ENCODE measurements around the gene CTLA4. TPM values are rescaled to one million over a fixed set of nuclear protein-coding genes. Genes with fewer than 3 reads are reported as not detected.

Gene CTLA4
- total RNA-seq, 1 donor from 2014 or later: not detected

DNA sequence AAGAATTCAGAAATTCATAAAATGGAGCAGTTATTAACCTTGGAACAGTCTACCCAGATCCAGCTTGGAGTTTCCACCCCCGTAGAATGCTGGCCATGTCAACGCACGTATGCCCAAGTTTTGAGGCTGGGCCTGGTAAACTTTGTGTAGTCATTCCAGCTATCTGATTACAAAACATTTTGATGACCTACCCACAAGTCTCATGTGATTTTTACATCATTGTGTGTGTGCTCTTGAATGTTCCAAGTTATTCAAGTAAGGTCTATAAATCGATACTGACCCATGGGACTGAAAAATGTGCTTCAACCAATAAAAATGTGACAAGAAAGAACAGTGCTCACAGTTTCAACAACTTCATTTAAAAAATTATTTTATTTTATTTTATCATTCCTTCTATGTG is 36.5 kb downstream of the CTLA4 start:
- no peaks in the 10 kb centered on the region for H3K27me3 ChIP-seq (ENCODE audit: control insufficient read depth in 3 of 3, insufficient read depth in 3 of 3, low read length in 3 of 3)
- H3K4me1 ChIP-seq (ENCODE audit: control insufficient read depth in 3 of 3, insufficient read depth in 3 of 3, low read length in 3 of 3): peaks cover 8 to 11% (median 10%) of the 10 kb centered on the region in 3 donors
- H3K36me3 ChIP-seq (ENCODE audit: control insufficient read depth in 3 of 3, insufficient read depth in 3 of 3, low read length in 3 of 3): no peaks in the 10 kb centered on the region
- H3K27ac ChIP-seq (ENCODE audit: low read depth, low read length): no peak overlapping the region
- no peak overlapping the region for H3K9ac ChIP-seq (ENCODE audit: low read depth in 1 of 3, low read length in 3 of 3)
- peaks cover 0 to 6% (median 4%) of the 10 kb centered on the region in 3 donors for H3K9me3 ChIP-seq (ENCODE audit: control insufficient read depth in 3 of 3, low read length in 3 of 3)
- H3K4me3 ChIP-seq (ENCODE audit: low read length in 3 of 3): no peak overlapping the region

GRCh38 chr2:203905656-203906055 is 38.1 kb downstream of the CTLA4 start:
- peaks cover 0 to 6% (median 4%) of the 10 kb centered on the region in 3 donors for H3K9me3 ChIP-seq (ENCODE audit: control insufficient read depth in 3 of 3, low read length in 3 of 3)
- no peak overlapping the region for H3K4me3 ChIP-seq (ENCODE audit: low read length in 3 of 3)
- no peak overlapping the region for H3K9ac ChIP-seq (ENCODE audit: low read depth in 1 of 3, low read length in 3 of 3)
- H3K27ac ChIP-seq (ENCODE audit: low read depth, low read length): no peak overlapping the region
- H3K27me3 ChIP-seq (ENCODE audit: control insufficient read depth in 3 of 3, insufficient read depth in 3 of 3, low read length in 3 of 3): no peaks in the 10 kb centered on the region
- peaks cover 10 to 16% (median 15%) of the 10 kb centered on the region in 3 donors for H3K4me1 ChIP-seq (ENCODE audit: control insufficient read depth in 3 of 3, insufficient read depth in 3 of 3, low read length in 3 of 3)
- H3K36me3 ChIP-seq (ENCODE audit: control insufficient read depth in 3 of 3, insufficient read depth in 3 of 3, low read length in 3 of 3): no peaks in the 10 kb centered on the region

DNA sequence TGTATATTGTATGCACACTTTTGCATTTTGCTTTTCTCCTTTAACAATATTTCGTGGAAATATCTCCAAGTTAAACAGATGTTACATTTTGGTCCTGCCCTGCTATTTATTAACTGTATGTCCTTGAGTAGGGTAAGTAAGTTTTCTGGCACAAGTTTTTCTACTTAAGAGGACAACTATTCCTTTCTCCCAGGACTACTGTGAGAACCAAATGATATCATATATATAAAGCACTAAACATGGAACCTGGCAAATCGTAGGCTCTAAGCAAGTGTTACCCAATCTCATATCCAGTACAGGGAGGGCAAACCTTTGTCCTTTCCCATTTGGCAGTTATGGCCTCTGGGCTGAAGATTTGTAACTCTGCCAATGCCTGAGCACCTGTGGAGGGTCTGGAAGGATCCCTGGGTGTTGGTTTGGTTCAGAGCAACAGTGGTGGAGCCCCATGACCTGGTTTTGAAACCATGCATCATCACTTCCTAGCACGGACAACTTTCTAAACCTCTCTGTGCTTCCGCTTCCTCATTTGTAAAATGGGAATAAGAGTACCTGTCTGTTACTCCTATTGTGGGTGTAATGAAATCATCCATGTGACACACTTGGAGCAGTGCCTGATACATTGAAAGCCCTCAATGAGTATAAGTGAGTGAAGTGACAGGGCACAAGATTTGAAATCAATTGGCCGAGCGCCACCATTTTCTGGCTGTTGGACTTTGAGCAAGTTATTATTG is 40.7 kb downstream of the CTLA4 start:
- H3K4me3 ChIP-seq (ENCODE audit: low read length in 3 of 3): no peak overlapping the region
- H3K9ac ChIP-seq (ENCODE audit: low read depth in 1 of 3, low read length in 3 of 3): no peak overlapping the region
- H3K27ac ChIP-seq (ENCODE audit: low read depth, low read length): peak overlapping the region; percentile 43
- H3K9me3 ChIP-seq (ENCODE audit: control insufficient read depth in 3 of 3, low read length in 3 of 3): no peaks in the 10 kb centered on the region
- H3K4me1 ChIP-seq (ENCODE audit: control insufficient read depth in 3 of 3, insufficient read depth in 3 of 3, low read length in 3 of 3): peaks cover 10 to 16% (median 15%) of the 10 kb centered on the region in 3 donors
- no peaks in the 10 kb centered on the region for H3K27me3 ChIP-seq (ENCODE audit: control insufficient read depth in 3 of 3, insufficient read depth in 3 of 3, low read length in 3 of 3)
- no peaks in the 10 kb centered on the region for H3K36me3 ChIP-seq (ENCODE audit: control insufficient read depth in 3 of 3, insufficient read depth in 3 of 3, low read length in 3 of 3)

GRCh38 chr2:203908797-203909185 is 41.2 kb downstream of the CTLA4 start:
- Histone ChIP-seq H3K9ac (ENCODE audit: low read depth in 1 of 3, low read length in 3 of 3) (no peak overlapping the region), H3K9me3 (ENCODE audit: control insufficient read depth in 3 of 3, low read length in 3 of 3) (no peaks in the 10 kb centered on the region), H3K27ac (ENCODE audit: low read depth, low read length) (peak overlapping the region; percentile 16), H3K4me1 (ENCODE audit: control insufficient read depth in 3 of 3, insufficient read depth in 3 of 3, low read length in 3 of 3) (peaks cover 10 to 16% (median 15%) of the 10 kb centered on the region in 3 donors), H3K36me3 (ENCODE audit: control insufficient read depth in 3 of 3, insufficient read depth in 3 of 3, low read length in 3 of 3) (no peaks in the 10 kb centered on the region), H3K27me3 (ENCODE audit: control insufficient read depth in 3 of 3, insufficient read depth in 3 of 3, low read length in 3 of 3) (no peaks in the 10 kb centered on the region), H3K4me3 (ENCODE audit: low read length in 3 of 3) (peak overlapping the region in 1 of 3 donors; percentile 61)

DNA sequence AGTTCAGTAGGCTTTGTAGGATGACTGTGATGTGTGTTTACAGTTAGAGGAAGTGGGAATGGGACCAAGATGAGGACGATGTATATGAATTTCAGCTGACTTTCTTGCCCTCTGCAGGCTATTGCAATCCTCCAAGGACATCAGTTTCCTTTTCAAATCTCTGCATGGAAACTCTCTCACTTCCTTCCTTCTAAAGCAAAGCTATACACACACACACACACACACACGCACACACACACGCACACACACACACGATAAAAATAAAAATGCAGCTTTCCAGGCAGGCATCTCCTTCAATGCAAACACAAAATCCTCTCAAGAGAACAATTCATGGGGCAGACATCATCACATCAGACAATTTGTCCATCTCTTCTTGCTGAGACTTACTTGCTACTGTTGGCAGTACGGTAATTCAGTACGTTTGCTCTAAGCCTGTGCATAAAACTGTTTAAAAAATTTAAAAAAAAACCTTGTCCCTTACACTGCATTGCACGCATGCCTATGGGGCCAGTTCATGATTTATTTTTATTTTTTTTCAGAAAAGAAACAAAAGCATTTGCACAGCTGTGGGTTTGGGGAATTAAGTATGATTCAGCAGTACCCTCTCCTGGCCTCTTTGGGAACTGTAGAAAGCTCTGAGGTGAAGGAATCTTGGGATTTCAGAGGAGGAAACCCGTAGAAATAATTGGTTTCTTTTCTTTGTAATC is 41.8 kb downstream of the CTLA4 start:
- Histone ChIP-seq H3K27ac (ENCODE audit: low read depth, low read length) (no peak overlapping the region), H3K27me3 (ENCODE audit: control insufficient read depth in 3 of 3, insufficient read depth in 3 of 3, low read length in 3 of 3) (no peaks in the 10 kb centered on the region), H3K36me3 (ENCODE audit: control insufficient read depth in 3 of 3, insufficient read depth in 3 of 3, low read length in 3 of 3) (no peaks in the 10 kb centered on the region), H3K4me3 (ENCODE audit: low read length in 3 of 3) (peak overlapping the region; percentile 1 to 61 (median 37)), H3K4me1 (ENCODE audit: control insufficient read depth in 3 of 3, insufficient read depth in 3 of 3, low read length in 3 of 3) (peaks cover 10 to 16% (median 15%) of the 10 kb centered on the region in 3 donors), H3K9me3 (ENCODE audit: control insufficient read depth in 3 of 3, low read length in 3 of 3) (no peaks in the 10 kb centered on the region), H3K9ac (ENCODE audit: low read depth in 1 of 3, low read length in 3 of 3) (peak overlapping the region in 2 of 3 donors; percentile 1 to 25)

DNA sequence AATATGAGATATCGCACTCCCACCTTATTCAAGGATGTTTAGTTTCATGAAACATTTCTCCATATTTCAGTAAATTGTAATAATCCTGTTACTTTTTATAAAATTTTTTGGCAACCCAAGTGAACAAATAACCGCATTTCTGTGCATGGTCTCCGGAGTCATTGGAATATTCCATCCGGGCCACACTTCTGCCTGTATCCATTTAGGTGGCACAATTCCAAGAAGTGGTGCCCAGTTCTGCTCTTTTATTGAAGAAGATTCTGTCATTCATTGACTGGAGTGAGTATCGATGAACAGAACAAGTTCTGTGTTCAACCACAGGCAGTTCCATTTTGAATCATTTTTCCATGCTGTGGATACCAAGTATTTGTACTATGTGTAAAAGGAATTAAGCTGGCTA is 42.4 kb downstream of the CTLA4 start:
- H3K4me3 ChIP-seq (ENCODE audit: low read length in 3 of 3): peak overlapping the region in 1 of 3 donors; percentile 61
- H3K36me3 ChIP-seq (ENCODE audit: control insufficient read depth in 3 of 3, insufficient read depth in 3 of 3, low read length in 3 of 3): no peaks in the 10 kb centered on the region
- no peaks in the 10 kb centered on the region for H3K27me3 ChIP-seq (ENCODE audit: control insufficient read depth in 3 of 3, insufficient read depth in 3 of 3, low read length in 3 of 3)
- H3K4me1 ChIP-seq (ENCODE audit: control insufficient read depth in 3 of 3, insufficient read depth in 3 of 3, low read length in 3 of 3): peaks cover 15 to 20% (median 18%) of the 10 kb centered on the region in 3 donors
- peak overlapping the region in 1 of 3 donors; percentile 25 for H3K9ac ChIP-seq (ENCODE audit: low read depth in 1 of 3, low read length in 3 of 3)
- H3K27ac ChIP-seq (ENCODE audit: low read depth, low read length): no peak overlapping the region
- no peaks in the 10 kb centered on the region for H3K9me3 ChIP-seq (ENCODE audit: control insufficient read depth in 3 of 3, low read length in 3 of 3)

DNA sequence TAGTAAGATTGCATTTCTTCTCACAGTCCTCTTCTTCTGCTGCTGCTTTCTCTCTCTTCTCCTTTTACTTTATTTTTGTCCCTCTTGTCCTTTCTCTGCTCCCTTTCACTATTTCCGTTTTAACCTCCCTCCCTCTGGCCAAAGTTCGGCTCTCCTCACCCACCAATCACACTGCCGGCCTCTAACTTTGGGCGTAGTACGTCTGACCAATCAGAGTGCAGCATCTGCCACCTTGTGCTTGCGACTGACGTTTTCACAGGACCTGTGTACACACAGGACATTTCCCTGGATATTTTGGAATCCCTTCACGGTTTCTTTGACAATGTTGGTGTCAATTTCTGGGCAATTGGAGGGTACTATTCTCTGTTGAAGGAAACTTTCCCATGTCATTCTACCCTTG is 46.4 kb downstream of the CTLA4 start:
- no peak overlapping the region for H3K4me3 ChIP-seq (ENCODE audit: low read length in 3 of 3)

DNA sequence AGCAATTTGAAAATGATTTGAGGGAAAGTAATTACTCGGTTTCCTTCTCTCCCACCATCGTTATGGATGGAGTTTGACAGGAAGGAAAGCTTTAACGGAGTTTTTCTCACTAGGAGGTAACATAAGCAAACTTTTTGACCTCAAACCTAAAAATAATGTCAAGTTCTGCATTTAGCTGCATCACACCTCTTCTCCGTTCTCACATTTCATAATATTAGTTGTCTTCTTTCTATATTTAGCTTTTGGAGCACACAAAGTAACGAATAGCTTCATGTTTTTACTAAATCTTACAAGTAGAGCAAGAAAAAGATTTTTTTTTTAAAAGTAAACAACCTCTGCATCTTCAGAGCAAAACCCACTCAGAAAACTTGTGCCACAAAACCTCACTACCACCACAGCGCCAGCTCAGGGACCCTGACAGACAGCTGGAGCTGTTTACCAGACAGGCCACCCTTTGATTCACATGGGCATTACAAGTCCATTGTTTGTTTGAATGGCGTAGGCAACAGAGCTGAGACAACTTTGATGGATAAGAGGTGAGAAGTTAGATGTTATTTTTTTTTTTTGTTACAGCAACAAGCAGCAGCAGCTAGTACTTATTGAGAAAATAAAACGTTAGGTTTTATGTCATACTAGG is 47.1 kb downstream of the CTLA4 start:
- peak overlapping the region in 1 of 3 donors; percentile 3 for H3K4me3 ChIP-seq (ENCODE audit: low read length in 3 of 3)
- H3K27me3 ChIP-seq (ENCODE audit: control insufficient read depth in 3 of 3, insufficient read depth in 3 of 3, low read length in 3 of 3): no peaks in the 10 kb centered on the region
- peaks cover 4 to 6% (median 4%) of the 10 kb centered on the region in 3 donors for H3K4me1 ChIP-seq (ENCODE audit: control insufficient read depth in 3 of 3, insufficient read depth in 3 of 3, low read length in 3 of 3)
- H3K9me3 ChIP-seq (ENCODE audit: control insufficient read depth in 3 of 3, low read length in 3 of 3): no peaks in the 10 kb centered on the region
- no peaks in the 10 kb centered on the region for H3K36me3 ChIP-seq (ENCODE audit: control insufficient read depth in 3 of 3, insufficient read depth in 3 of 3, low read length in 3 of 3)
- no peak overlapping the region for H3K27ac ChIP-seq (ENCODE audit: low read depth, low read length)
- no peak overlapping the region for H3K9ac ChIP-seq (ENCODE audit: low read depth in 1 of 3, low read length in 3 of 3)

More for the DNA sequence above, 46.4 kb downstream of the CTLA4 start:
- H3K4me1 ChIP-seq (ENCODE audit: control insufficient read depth in 3 of 3, insufficient read depth in 3 of 3, low read length in 3 of 3): peaks cover 7 to 12% (median 10%) of the 10 kb centered on the region in 3 donors
- no peak overlapping the region for H3K27ac ChIP-seq (ENCODE audit: low read depth, low read length)
- no peaks in the 10 kb centered on the region for H3K9me3 ChIP-seq (ENCODE audit: control insufficient read depth in 3 of 3, low read length in 3 of 3)
- no peaks in the 10 kb centered on the region for H3K36me3 ChIP-seq (ENCODE audit: control insufficient read depth in 3 of 3, insufficient read depth in 3 of 3, low read length in 3 of 3)
- H3K9ac ChIP-seq (ENCODE audit: low read depth in 1 of 3, low read length in 3 of 3): no peak overlapping the region
- no peaks in the 10 kb centered on the region for H3K27me3 ChIP-seq (ENCODE audit: control insufficient read depth in 3 of 3, insufficient read depth in 3 of 3, low read length in 3 of 3)

DNA sequence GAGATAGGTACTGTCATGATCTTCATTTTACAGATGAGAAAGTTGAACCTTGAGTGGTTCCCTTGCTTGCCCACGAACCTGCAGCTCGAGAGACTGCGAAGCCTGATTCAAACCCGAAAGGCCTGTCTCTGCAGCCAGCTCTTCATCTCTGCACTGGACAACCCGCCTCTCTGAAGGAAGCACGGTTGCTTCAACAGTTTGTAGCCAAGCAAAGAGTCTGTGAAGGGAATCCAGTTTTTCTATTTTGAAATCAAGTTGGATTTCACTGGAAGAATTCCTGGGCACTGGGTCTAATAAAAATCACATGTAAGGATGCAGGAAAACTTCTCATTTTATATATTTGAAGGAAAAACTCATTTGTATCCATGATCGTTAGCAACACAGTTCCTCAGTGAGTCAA is 47.7 kb downstream of the CTLA4 start:
- no peak overlapping the region for H3K27ac ChIP-seq (ENCODE audit: low read depth, low read length)
- no peaks in the 10 kb centered on the region for H3K36me3 ChIP-seq (ENCODE audit: control insufficient read depth in 3 of 3, insufficient read depth in 3 of 3, low read length in 3 of 3)
- peaks cover 4 to 6% (median 4%) of the 10 kb centered on the region in 3 donors for H3K4me1 ChIP-seq (ENCODE audit: control insufficient read depth in 3 of 3, insufficient read depth in 3 of 3, low read length in 3 of 3)
- no peaks in the 10 kb centered on the region for H3K9me3 ChIP-seq (ENCODE audit: control insufficient read depth in 3 of 3, low read length in 3 of 3)
- H3K9ac ChIP-seq (ENCODE audit: low read depth in 1 of 3, low read length in 3 of 3): no peak overlapping the region
- H3K27me3 ChIP-seq (ENCODE audit: control insufficient read depth in 3 of 3, insufficient read depth in 3 of 3, low read length in 3 of 3): no peaks in the 10 kb centered on the region
- H3K4me3 ChIP-seq (ENCODE audit: low read length in 3 of 3): peak overlapping the region in 1 of 3 donors; percentile 1

GRCh38 chr2:203916756-203917155 is 49.2 kb downstream of the CTLA4 start:
- H3K4me3 ChIP-seq (ENCODE audit: low read length in 3 of 3): no peak overlapping the region
- H3K9ac ChIP-seq (ENCODE audit: low read depth in 1 of 3, low read length in 3 of 3): no peak overlapping the region
- H3K4me1 ChIP-seq (ENCODE audit: control insufficient read depth in 3 of 3, insufficient read depth in 3 of 3, low read length in 3 of 3): peaks cover 4 to 6% (median 4%) of the 10 kb centered on the region in 3 donors
- no peaks in the 10 kb centered on the region for H3K27me3 ChIP-seq (ENCODE audit: control insufficient read depth in 3 of 3, insufficient read depth in 3 of 3, low read length in 3 of 3)
- H3K36me3 ChIP-seq (ENCODE audit: control insufficient read depth in 3 of 3, insufficient read depth in 3 of 3, low read length in 3 of 3): no peaks in the 10 kb centered on the region
- no peak overlapping the region for H3K27ac ChIP-seq (ENCODE audit: low read depth, low read length)
- H3K9me3 ChIP-seq (ENCODE audit: control insufficient read depth in 3 of 3, low read length in 3 of 3): no peaks in the 10 kb centered on the region
